ENCODE results near the gene CREB3L1.

GRCh38 chr11:46364791-46365190, 87.3 kb downstream of the CREB3L1 start:
- TF ChIP-seq FOXK1 (CRISPR knock-in tag; IDR thresholded peaks at IDR 0.05; ENCODE audit: borderline replicate concordance, low read depth), result no peak
- TF ChIP-seq EP300 (IDR thresholded peaks at IDR 0.05; ENCODE audit: low read depth in 2 of 2, low read length in 2 of 2), result no peak
- no peak for TF ChIP-seq EP300 (CRISPR knock-in tag; IDR thresholded peaks at IDR 0.05; ENCODE audit: borderline replicate concordance)
- no peak for TF ChIP-seq PRDM4 (CRISPR knock-in tag; IDR thresholded peaks at IDR 0.05; ENCODE audit: borderline replicate concordance)
